ENCODE data around the gene DNMT3A.

Gene DNMT3A

GRCh38 chr2:25387876-25388449 lies 46.2 kb upstream of the DNMT3A start:
- no peak overlapping the region for H3K27ac ChIP-seq (ENCODE audit: low read length)
- H3K4me3 ChIP-seq (ENCODE audit: low read depth in 1 of 2, low read length in 2 of 2) = no peak overlapping the region
- H3K36me3 ChIP-seq (ENCODE audit: insufficient read depth, low read length) = no peaks in the 10 kb centered on the region
- no peaks in the 10 kb centered on the region for H3K9me3 ChIP-seq (ENCODE audit: insufficient read depth, low read length, severe bottlenecking)
- no peak overlapping the region for H3K9ac ChIP-seq (ENCODE audit: low read depth, low read length)
- H4K20me1 ChIP-seq (ENCODE audit: insufficient read depth, low read length) = no peaks in the 10 kb centered on the region
- no peaks in the 10 kb centered on the region for H3K79me2 ChIP-seq (ENCODE audit: insufficient read depth, low read length)
- DNase-seq (no peak), ATAC-seq (ENCODE audit: insufficient read depth, low read depth) (no peak)
- H3K27me3 ChIP-seq (ENCODE audit: insufficient read depth, low read length, poor library complexity) = no peaks in the 10 kb centered on the region
- no peak overlapping the region for H3K4me2 ChIP-seq (ENCODE audit: insufficient read depth, low read length)
- H3K4me1 ChIP-seq (ENCODE audit: insufficient read depth, low read length) = no peaks in the 10 kb centered on the region
- TF ChIP-seq, protein P1, sequence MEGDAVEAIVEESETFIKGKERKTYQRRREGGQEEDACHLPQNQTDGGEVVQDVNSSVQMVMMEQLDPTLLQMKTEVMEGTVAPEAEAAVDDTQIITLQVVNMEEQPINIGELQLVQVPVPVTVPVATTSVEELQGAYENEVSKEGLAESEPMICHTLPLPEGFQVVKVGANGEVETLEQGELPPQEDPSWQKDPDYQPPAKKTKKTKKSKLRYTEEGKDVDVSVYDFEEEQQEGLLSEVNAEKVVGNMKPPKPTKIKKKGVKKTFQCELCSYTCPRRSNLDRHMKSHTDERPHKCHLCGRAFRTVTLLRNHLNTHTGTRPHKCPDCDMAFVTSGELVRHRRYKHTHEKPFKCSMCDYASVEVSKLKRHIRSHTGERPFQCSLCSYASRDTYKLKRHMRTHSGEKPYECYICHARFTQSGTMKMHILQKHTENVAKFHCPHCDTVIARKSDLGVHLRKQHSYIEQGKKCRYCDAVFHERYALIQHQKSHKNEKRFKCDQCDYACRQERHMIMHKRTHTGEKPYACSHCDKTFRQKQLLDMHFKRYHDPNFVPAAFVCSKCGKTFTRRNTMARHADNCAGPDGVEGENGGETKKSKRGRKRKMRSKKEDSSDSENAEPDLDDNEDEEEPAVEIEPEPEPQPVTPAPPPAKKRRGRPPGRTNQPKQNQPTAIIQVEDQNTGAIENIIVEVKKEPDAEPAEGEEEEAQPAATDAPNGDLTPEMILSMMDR (IDR thresholded peaks at IDR 0.05; ENCODE audit: borderline replicate concordance, extremely low read depth, low read length, poor library complexity, severe bottlenecking) = no peak
- TF ChIP-seq EZH2 (IDR thresholded peaks at IDR 0.05; ENCODE audit: borderline replicate concordance, low read depth, low read length, severe bottlenecking) = no peak
- no peak overlapping the region for H2AFZ ChIP-seq (ENCODE audit: low read depth, low read length)

DNA sequence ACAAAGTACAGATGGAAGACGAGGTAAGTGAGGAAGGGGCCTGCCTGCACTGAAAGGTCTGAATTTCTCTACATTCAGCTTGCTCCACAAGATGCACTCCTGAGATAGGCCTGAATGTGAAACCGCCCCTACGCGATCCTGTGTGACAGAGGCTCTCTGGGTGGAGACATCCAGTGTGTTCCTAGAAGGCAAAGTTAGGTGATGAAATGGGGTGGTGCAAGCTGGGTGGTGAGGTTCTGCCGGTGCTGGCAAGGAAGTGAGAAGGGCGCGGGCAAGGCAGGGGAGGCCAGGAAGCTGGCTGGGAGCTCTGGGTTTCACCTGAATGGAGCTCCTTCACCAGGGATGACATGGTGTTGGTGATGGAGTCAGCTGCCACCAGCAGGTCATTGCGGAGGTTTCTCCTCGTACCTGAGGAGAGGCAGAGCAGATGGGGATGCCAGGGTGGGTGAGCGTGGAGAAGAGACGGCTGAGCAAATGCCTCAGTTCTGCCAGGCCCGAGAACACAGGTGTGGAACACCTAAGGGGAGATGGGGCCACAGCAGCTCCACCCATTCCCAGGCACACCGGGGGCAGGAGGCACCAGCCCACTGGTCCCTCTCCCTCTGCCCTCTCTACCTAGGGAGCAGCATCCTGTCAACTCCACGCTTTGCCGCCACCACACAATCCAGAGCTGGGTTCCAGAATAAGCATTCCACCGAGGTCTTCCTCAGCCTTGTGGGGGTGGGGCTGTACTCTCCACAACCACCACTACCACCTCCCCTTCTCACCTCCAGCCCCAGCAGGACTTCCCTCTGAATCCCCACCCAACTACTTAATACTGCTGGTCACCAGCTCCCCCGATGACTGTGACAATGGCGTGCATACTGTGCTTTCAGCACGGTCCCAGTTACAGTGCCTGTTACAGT lies 45.5 kb upstream of the DNMT3A start:
- TF ChIP-seq EZH2 (IDR thresholded peaks at IDR 0.05; ENCODE audit: borderline replicate concordance, low read depth, low read length, severe bottlenecking) = no peak
- TF ChIP-seq, protein P1 (IDR thresholded peaks at IDR 0.05; ENCODE audit: borderline replicate concordance, extremely low read depth, low read length, poor library complexity, severe bottlenecking) = no peak
- Histone ChIP-seq H3K9me3 (ENCODE audit: insufficient read depth, low read length, severe bottlenecking) (no peaks in the 10 kb centered on the region), H2AFZ (ENCODE audit: low read depth, low read length) (no peak overlapping the region), H3K27ac (ENCODE audit: low read length) (no peak overlapping the region), H3K4me2 (ENCODE audit: insufficient read depth, low read length) (no peak overlapping the region), H3K27me3 (ENCODE audit: insufficient read depth, low read length, poor library complexity) (no peaks in the 10 kb centered on the region), H3K4me3 (ENCODE audit: low read depth in 1 of 2, low read length in 2 of 2) (no peak overlapping the region), H3K9ac (ENCODE audit: low read depth, low read length) (no peak overlapping the region), H3K79me2 (ENCODE audit: insufficient read depth, low read length) (no peaks in the 10 kb centered on the region), H3K36me3 (ENCODE audit: insufficient read depth, low read length) (no peaks in the 10 kb centered on the region), H3K4me1 (ENCODE audit: insufficient read depth, low read length) (no peaks in the 10 kb centered on the region), H4K20me1 (ENCODE audit: insufficient read depth, low read length) (no peaks in the 10 kb centered on the region)
- no peak for DNase-seq
- ATAC-seq (ENCODE audit: insufficient read depth, low read depth) = no peak

GRCh38 chr2:25385910-25386309 lies 44.2 kb upstream of the DNMT3A start:
- Histone ChIP-seq H3K36me3 (ENCODE audit: insufficient read depth, low read length) (no peaks in the 10 kb centered on the region), H3K9me3 (ENCODE audit: insufficient read depth, low read length, severe bottlenecking) (no peaks in the 10 kb centered on the region), H3K27ac (ENCODE audit: low read length) (no peak overlapping the region), H3K4me3 (ENCODE audit: low read depth in 1 of 2, low read length in 2 of 2) (no peak overlapping the region), H3K79me2 (ENCODE audit: insufficient read depth, low read length) (no peaks in the 10 kb centered on the region), H4K20me1 (ENCODE audit: insufficient read depth, low read length) (no peaks in the 10 kb centered on the region), H3K4me2 (ENCODE audit: insufficient read depth, low read length) (no peak overlapping the region), H3K27me3 (ENCODE audit: insufficient read depth, low read length, poor library complexity) (no peaks in the 10 kb centered on the region), H3K9ac (ENCODE audit: low read depth, low read length) (no peak overlapping the region), H3K4me1 (ENCODE audit: insufficient read depth, low read length) (no peaks in the 10 kb centered on the region), H2AFZ (ENCODE audit: low read depth, low read length) (no peak overlapping the region)
- TF ChIP-seq EZH2 (IDR thresholded peaks at IDR 0.05; ENCODE audit: borderline replicate concordance, low read depth, low read length, severe bottlenecking) = no peak
- TF ChIP-seq, protein P1 (IDR thresholded peaks at IDR 0.05; ENCODE audit: borderline replicate concordance, extremely low read depth, low read length, poor library complexity, severe bottlenecking) = no peak
- no peak for DNase-seq
- ATAC-seq (ENCODE audit: insufficient read depth, low read depth) = no peak

All from DND-41 (cell line).